GM12892 (cell line): ENCODE measurements around the gene RPL11.
"Not testable (repeated sequence)": the region's sequence is repeated elsewhere in the genome, so short reads cannot be mapped to it uniquely, and the experiment has no call there.

Experiments used
- DNase-seq: peaks from one replicate; pipeline ENCODE4 v3.0.0; 2011; ENCODE audit not compliant: insufficient read length
- FAIRE-seq: peaks from 2 replicates; lab custom pipeline; 2011; peaks lifted over from hg19 to GRCh38; lab: Jason Lieb, UNC
- POLR2A ChIP-seq: IDR thresholded peaks from 2 replicates; pipeline ENCODE4 v1.6.1; 2011; ENCODE audit warnings: low read depth, low read length, control low read depth
- POLR2AphosphoS5 ChIP-seq: IDR thresholded peaks from 2 replicates; pipeline ENCODE4 v1.6.1; 2011; ENCODE audit warnings: low read depth, low read length, control low read depth
- TAF1 ChIP-seq: IDR thresholded peaks from 2 replicates; pipeline ENCODE4 v1.6.1; 2011; ENCODE audit warnings: low read depth, mild to moderate bottlenecking, control low read depth, low read length, borderline replicate concordance

Gene RPL11

GRCh38 chr1:23660671-23661070, 30.9 kb upstream of the RPL11 start:
- DNase-seq (no peak), FAIRE-seq (no peak)
- TF ChIP-seq POLR2AphosphoS5 (no peak), TAF1 (no peak), POLR2A (no peak)

GRCh38 chr1:23661887-23662286, 29.7 kb upstream of the RPL11 start:
- DNase-seq = no peak
- TF ChIP-seq TAF1 (no peak), POLR2AphosphoS5 (no peak), POLR2A (no peak)
- no peak for FAIRE-seq

- DNase-seq (no peak), FAIRE-seq (no peak)
- no peak for TF ChIP-seq POLR2AphosphoS5
Measured at GRCh38 chr1:23664837-23665795, 26.5 kb upstream of the RPL11 start.

GRCh38 chr1:23667411-23667810, 24.2 kb upstream of the RPL11 start:
- FAIRE-seq (no peak), DNase-seq (no peak)
- no peak for TF ChIP-seq POLR2A
- TF ChIP-seq TAF1 = no peak
- no peak for TF ChIP-seq POLR2AphosphoS5

GRCh38 chr1:23670709-23671108, 20.9 kb upstream of the RPL11 start:
- TF ChIP-seq TAF1 = no peak
- TF ChIP-seq POLR2A = no peak
- TF ChIP-seq POLR2AphosphoS5 = no peak
- FAIRE-seq (no peak), DNase-seq (no peak)

GRCh38 chr1:23673086-23673813, 18.4 kb upstream of the RPL11 start:
- FAIRE-seq = no peak
- TF ChIP-seq POLR2AphosphoS5 (no peak), POLR2A (no peak), TAF1 (no peak)
- DNase-seq = no peak

GRCh38 chr1:23679815-23680214, 11.8 kb upstream of the RPL11 start:
- TF ChIP-seq POLR2A (no peak), POLR2AphosphoS5 (no peak), TAF1 (no peak)

GRCh38 chr1:23682946-23683345, 8.7 kb upstream of the RPL11 start:
- DNase-seq (no peak), FAIRE-seq (no peak)
- TF ChIP-seq POLR2AphosphoS5 = no peak
- TF ChIP-seq TAF1 = no peak
- no peak for TF ChIP-seq POLR2A

More at GRCh38 chr1:23679815-23680214, 11.8 kb upstream of the RPL11 start:
- FAIRE-seq = no peak
- DNase-seq = no peak

GRCh38 chr1:23684415-23684814, 7.2 kb upstream of the RPL11 start:
- TF ChIP-seq POLR2AphosphoS5 (no peak), TAF1 (no peak), POLR2A (no peak)
- FAIRE-seq (no peak), DNase-seq (no peak)

GRCh38 chr1:23685197-23685596, 6.4 kb upstream of the RPL11 start:
- not testable (repeated sequence) for FAIRE-seq, DNase-seq

- not testable (repeated sequence) for FAIRE-seq, DNase-seq
Measured at GRCh38 chr1:23687680-23688079, 3.9 kb upstream of the RPL11 start.

- DNase-seq, FAIRE-seq: not testable (repeated sequence)
Measured at GRCh38 chr1:23688281-23688680, 3.3 kb upstream of the RPL11 start.

- no peak for TF ChIP-seq POLR2AphosphoS5
- TF ChIP-seq POLR2A = no peak
- no peak for TF ChIP-seq TAF1
- DNase-seq (no peak), FAIRE-seq (peak; percentile 46)
Measured at GRCh38 chr1:23692308-23692871, 784 bp downstream of the RPL11 start.
